Gastroesophageal sphincter (tissue), 3 donors: ENCODE measurements around the gene IGFBP2.

ENCODE experiments used
- CTCF ChIP-seq, 4 experiments: fragments of 200-600 bp in 2 of 4; fragments of 450-650 bp in 2 of 4; sonication (generic) in 1 of 4; IDR thresholded peaks; one replicate each; pipeline ENCODE4 v1.5.1; 2017 to 2019; ENCODE audit warnings: antibody characterized with exemption in 4 of 4, mild to moderate bottlenecking in 2 of 4, moderate library complexity in 2 of 4
- EP300 ChIP-seq: sonication (generic); formaldehyde crosslinking; IDR thresholded peaks from one replicate; pipeline ENCODE4 v1.6.1; 2017; ENCODE audit warnings: antibody characterized with exemption, mild to moderate bottlenecking
- POLR2A ChIP-seq, 2 donors: fragments of 450-650 bp; IDR thresholded peaks; one replicate each; pipeline ENCODE4 v1.6.1; 2017; ENCODE audit warnings: antibody characterized with exemption in 2 of 2, mild to moderate bottlenecking in 2 of 2, moderate library complexity in 1 of 2
- POLR2AphosphoS5 ChIP-seq: sonication (generic); formaldehyde crosslinking; IDR thresholded peaks from one replicate; pipeline ENCODE4 v1.6.1; 2017; ENCODE audit warnings: antibody characterized with exemption

- TF ChIP-seq POLR2A (IDR thresholded peaks at IDR 0.05) (no peak), CTCF (IDR thresholded peaks at IDR 0.05) (no peak), POLR2AphosphoS5 (no peak), EP300 (no peak)
Observed at GRCh38 chr2:216601632-216602409, 31.4 kb upstream of the IGFBP2 start.
